K562 (cell line): ENCODE data around the gene EYA2. TPM values are rescaled to one million over a fixed set of nuclear protein-coding genes. Genes with fewer than 3 reads are reported as not detected.
A peak's percentile ranks its signal among the peaks of the same experiment; 100 is the strongest.

Experiments used
- ATAC-seq: fragments of 200-7000 bp; cut with Tn5 transposase; 3 replicates; pipeline ENCODE4 v1.9.1; 2020; ENCODE audit warnings: moderate library complexity
- BruUV-seq: library from RNA; stranded (reverse); fragments of 400-500 nt; replicated peaks from 2 replicates; lab custom pipeline; 2021; lab: Mats Ljungman, UMichigan
- CTCF ChIA-PET: fragments of 300-600 bp; formaldehyde crosslinking; extraction: SDS; loops from one replicate; lab custom pipeline; 2021; ENCODE audit warnings: low intra/inter-chr PET ratio; lab: Yijun Ruan, JAX
- POLR2A ChIA-PET: fragments of 300-600, 350-650 bp; sonication (Branson Sonifier 250); formaldehyde crosslinking; extraction: SDS; loops from one replicate; lab custom pipeline; 2021; ENCODE audit warnings: antibody characterized with exemption, inconsistent platforms; lab: Yijun Ruan, JAX
- DNase-seq, 4 experiments: peaks; one replicate each; pipeline versions ENCODE4 v3.0.0 to v3.0.0-alpha.2; 2011 to 2018; ENCODE audit warnings: low spot score in 3 of 4, mixed read lengths in 3 of 4; ENCODE audit errors: extremely low read depth in 1 of 4
- FAIRE-seq: peaks from 2 replicates; lab custom pipeline; 2011; peaks lifted over from hg19 to GRCh38; lab: Jason Lieb, UNC
- H2AFZ ChIP-seq: 2 replicates; pipeline ENCODE4 v1.6.0; 2011; ENCODE audit warnings: low read depth, low read length, control low read depth, inconsistent platforms
- H3K27ac ChIP-seq: fragments of 200-600 bp; 3 replicates; pipeline ENCODE4 v1.8.0; 2011; ENCODE audit warnings: low read depth, mild to moderate bottlenecking, control low read depth, inconsistent platforms, low read length, moderate library complexity, mixed read lengths; ENCODE audit errors: extremely low read depth
- H3K27me3 ChIP-seq, 2 experiments: fragments of 300-600 bp in 1 of 2; 2 replicates in 1 of 2; 3 replicates in 1 of 2; pipeline versions ENCODE4 v1.6.0 to v1.8.0; 2011; ENCODE audit warnings: inconsistent platforms in 2 of 2, low read length in 2 of 2, mild to moderate bottlenecking in 1 of 2, mixed read lengths in 1 of 2, moderate library complexity in 1 of 2; ENCODE audit not compliant: control insufficient read depth in 2 of 2, insufficient read depth in 2 of 2
- H3K36me3 ChIP-seq: fragments of 300-600 bp; 3 replicates; pipeline ENCODE4 v1.8.0; 2011; ENCODE audit warnings: mild to moderate bottlenecking, low read length, inconsistent platforms; ENCODE audit not compliant: control insufficient read depth, insufficient read depth
- H3K4me1 ChIP-seq, 2 experiments: fragments of 200-600 bp in 1 of 2; replicated peaks in 1 of 2; 2 replicates in 1 of 2; 3 replicates in 1 of 2; pipeline versions ENCODE4 v1.5.1 to v1.8.0; 2011; ENCODE audit warnings: inconsistent platforms in 2 of 2, low read length in 2 of 2, mild to moderate bottlenecking in 1 of 2, mixed read lengths in 1 of 2, moderate library complexity in 1 of 2; ENCODE audit not compliant: control insufficient read depth in 2 of 2, insufficient read depth in 2 of 2
- H3K4me2 ChIP-seq: 2 replicates; pipeline ENCODE4 v1.6.1; 2011; ENCODE audit warnings: low read length, control low read depth, inconsistent platforms, mixed read lengths; ENCODE audit not compliant: insufficient read depth
- H3K4me3 ChIP-seq: fragments of 200-600 bp; sonication (generic), shearing (Covaris generic); 2 replicates; pipeline ENCODE4 v1.5.1; 2016; ENCODE audit warnings: control low read depth, inconsistent platforms
- H3K79me2 ChIP-seq: fragments of 200-600 bp; 3 replicates; pipeline ENCODE4 v1.8.0; 2011; ENCODE audit warnings: low read length, inconsistent platforms; ENCODE audit not compliant: control insufficient read depth, insufficient read depth
- H3K9ac ChIP-seq, 2 experiments: 2 replicates each; pipeline versions ENCODE4 v1.6.0 to v1.6.1; 2011; ENCODE audit warnings: low read depth in 2 of 2, low read length in 2 of 2, control low read depth in 1 of 2, inconsistent platforms in 1 of 2, mild to moderate bottlenecking in 1 of 2, mixed read lengths in 1 of 2; ENCODE audit not compliant: insufficient read depth in 1 of 2
- H3K9me1 ChIP-seq: one replicate; pipeline ENCODE4 v1.6.0; 2011; ENCODE audit warnings: inconsistent platforms, mild to moderate bottlenecking, low read length, moderate library complexity; ENCODE audit not compliant: control insufficient read depth, insufficient read depth
- H3K9me3 ChIP-seq: replicated peaks from 2 replicates; pipeline ENCODE4 v1.5.1; 2011; ENCODE audit warnings: low read depth, low read length, inconsistent platforms; ENCODE audit not compliant: control insufficient read depth, insufficient read depth
- H4K20me1 ChIP-seq: replicated peaks from 2 replicates; pipeline ENCODE4 v1.6.1; 2011; ENCODE audit warnings: low read length, inconsistent platforms, mixed read lengths; ENCODE audit not compliant: control insufficient read depth, insufficient read depth
- CBX8 ChIP-seq: fragments of 200-600 bp; sonication (generic); IDR thresholded peaks from 2 replicates; pipeline ENCODE4 v1.6.1; 2012; ENCODE audit warnings: borderline replicate concordance, mixed run types, low read depth, mild to moderate bottlenecking, moderate library complexity, mixed read lengths, low read length, control low read depth, inconsistent platforms; ENCODE audit not compliant: poor library complexity, severe bottlenecking; ENCODE audit errors: extremely low read depth
- ELF2 ChIP-seq: fragments of 250-450 bp; sonication (Bioruptor Pico); IDR thresholded peaks from 2 replicates; pipeline ENCODE4 v1.5.0; 2021; ENCODE audit warnings: mild to moderate bottlenecking
- FOXO4 ChIP-seq: fragments of 450-650 bp; formaldehyde crosslinking; IDR thresholded peaks from 2 replicates; pipeline ENCODE4 v1.4.0; 2020; ENCODE audit warnings: mild to moderate bottlenecking, moderate library complexity
- FUS ChIP-seq: fragments of 200-400 bp; formaldehyde crosslinking; optimal IDR thresholded peaks from 2 replicates; pipeline ENCODE3; 2017; ENCODE audit warnings: low read depth, low read length
- HMGXB4 ChIP-seq: sonication (generic); formaldehyde crosslinking; IDR thresholded peaks from 2 replicates; pipeline ENCODE4 v1.8.1; 2023; ENCODE audit warnings: mild to moderate bottlenecking, missing genetic modification reagents
- IRF2 ChIP-seq: sonication (generic); formaldehyde crosslinking; IDR thresholded peaks from 2 replicates; pipeline ENCODE4 v1.8.1; 2022; ENCODE audit warnings: mild to moderate bottlenecking, missing genetic modification reagents
- KDM1A ChIP-seq, 2 experiments: fragments of 450-650 bp; IDR thresholded peaks; 2 replicates each; pipeline ENCODE4 v1.6.1; 2016; ENCODE audit warnings: mild to moderate bottlenecking in 2 of 2
- NCOA1 ChIP-seq: fragments of 450-650 bp; IDR thresholded peaks from 2 replicates; pipeline ENCODE4 v1.6.1; 2016; ENCODE audit warnings: low read depth
- OTX1 ChIP-seq: fragments of 450-650 bp; formaldehyde crosslinking; IDR thresholded peaks from 2 replicates; pipeline ENCODE4 v1.4.0; 2022; ENCODE audit warnings: mild to moderate bottlenecking
- PHB ChIP-seq: fragments of 250-450 bp; sonication (Bioruptor Pico); IDR thresholded peaks from 2 replicates; pipeline ENCODE4 v1.5.0; 2021
- RBM25 ChIP-seq: fragments of 200-400 bp; formaldehyde crosslinking; IDR thresholded peaks from 2 replicates; pipeline ENCODE4 v1.6.1; 2018; ENCODE audit warnings: low read length, low read depth, moderate library complexity; ENCODE audit not compliant: severe bottlenecking
- RBM39 ChIP-seq: fragments of 200-400 bp; formaldehyde crosslinking; optimal IDR thresholded peaks from 2 replicates; pipeline ENCODE3; 2018; ENCODE audit warnings: low read depth, low read length
- WHSC1 ChIP-seq: IDR thresholded peaks from one replicate; pipeline ENCODE4 v1.6.1; 2012; ENCODE audit warnings: low read length, control low read depth, inconsistent platforms
- ZFP36 ChIP-seq: fragments of 150-350 bp; IDR thresholded peaks from 2 replicates; pipeline ENCODE4 v1.6.1; 2018; ENCODE audit warnings: low read length, low read depth; ENCODE audit not compliant: partially characterized antibody
- WGBS: fragments of 100-300 bp; shearing (Covaris generic); methylation state at CpG from one replicate; pipeline ENCODE4 v1.1.6; 2016; ENCODE audit warnings: low coverage, mixed read lengths; ENCODE audit not compliant: insufficient coverage; ENCODE audit errors: missing lambda C conversion rate; 5-methylcytosine and 5-hydroxymethylcytosine counted together
- in situ Hi-C: fragments of 300-500 bp; cut with MboI; formaldehyde crosslinking; loops from 4 replicates; pipeline ENCODE4 v1.15.0; 2018; ENCODE audit warnings: inconsistent platforms, mixed read lengths
- intact Hi-C: fragments of 100-400 bp; cut with micrococcal nuclease; formaldehyde crosslinking; loops from 2 replicates; pipeline ENCODE4 v1.14.2; 2022
- polyA plus RNA-seq, 8 experiments: library from polyadenylated mRNA; depleted of rRNA in 4 of 8; stranded (reverse) in 5 of 8; unstranded in 3 of 8; fragments of >200 nt; fragmentation: Nextera tagmentation in 2 of 8; fragmentation: Illumina TruSeq in 1 of 8; extraction: Ambion mirVana in 2 of 8; extraction: Trizol in 1 of 8; gene quantifications; 2 replicates each; pipeline versions ENCODE4 v1.2.1 to v1.2.3, GENCODE V29; 2011 to 2014; ENCODE audit warnings: inconsistent platforms in 1 of 8, missing spikeins in 1 of 8
- total RNA-seq, 7 experiments: library from RNA; depleted of rRNA in 6 of 7; stranded (reverse); fragments of >200 nt in 6 of 7; fragmentation: Illumina TruSeq in 2 of 7; extraction: Trizol in 2 of 7; gene quantifications; 2 replicates each; pipeline versions ENCODE4 v1.2.1 to v1.2.3, GENCODE V29; 2011 to 2021; ENCODE audit warnings: low replicate concordance in 1 of 7

Gene EYA2
- total and polyA plus RNA-seq, 9 of the 15 experiments (the other 6 are each of a cell fraction or from before 2014, with no cell fraction given): 0.03 TPM; not detected in 8

GRCh38 chr20:46937157-46937523, 42.5 kb downstream of the EYA2 start:
- no peak for TF ChIP-seq IRF2
- no peak for TF ChIP-seq FOXO4 (CRISPR knock-in tag)
- TF ChIP-seq PHB (CRISPR knock-in tag): no peak
- no peak for TF ChIP-seq NCOA1
- no peak for TF ChIP-seq OTX1 (CRISPR knock-in tag)
- TF ChIP-seq FUS: no peak
- TF ChIP-seq HMGXB4 (CRISPR knock-in tag): no peak
- no peak for TF ChIP-seq KDM1A (IDR thresholded peaks at IDR 0.05)
- TF ChIP-seq ZFP36: peak; percentile 46
- no peak for TF ChIP-seq ELF2 (CRISPR knock-in tag)
- TF ChIP-seq RBM39: no peak
- TF ChIP-seq CBX8: no peak
- TF ChIP-seq WHSC1: no peak
- peak; percentile 62 for TF ChIP-seq RBM25
- TF ChIP-seq, all 486 proteins: peak for 2
- ChIA-PET POLR2A (interaction anchor here (1.2 kb wide), 1 partner anchor 10 kb away, joined by 5 read pairs; no protein-coding TSS in a partner anchor), CTCF (no interaction called here)
- Histone ChIP-seq H3K79me2 (no peaks in the 10 kb centered on the region), H3K9me1 (no peaks in the 10 kb centered on the region), H3K4me3 (no peak overlapping the region), H3K9me3 (no peaks in the 10 kb centered on the region), H3K9ac (no peak overlapping the region), H4K20me1 (peaks cover 4% of the 10 kb centered on the region; the same call in 1 of the 2 replicates), H3K4me2 (no peak overlapping the region), H3K36me3 (no peaks in the 10 kb centered on the region), H2AFZ (no peak overlapping the region), H3K27me3 (peaks cover 7 to 19% of the 10 kb centered on the region in 2 experiments; a peak in 4 of 5 replicates), H3K4me1 (no peaks in the 10 kb centered on the region; a peak in 1 of 5 replicates), H3K27ac (no peak overlapping the region)
- in situ Hi-C loops: no loop called here
- WGBS: 41% methylated on average over 4 of the region's 4 CpGs
- no peak for ATAC-seq
- intact Hi-C loops: no loop called here
- BruUV-seq: no TSS peak
- no peak for FAIRE-seq
- DNase-seq: no peak
